AG08396 (cell line): ENCODE measurements around the gene PDK3.

Source experiments
- DNase-seq: peaks from one replicate; pipeline ENCODE4 v3.0.0; 2012; ENCODE audit warnings: low spot score, mixed read lengths

Gene PDK3

DNA sequence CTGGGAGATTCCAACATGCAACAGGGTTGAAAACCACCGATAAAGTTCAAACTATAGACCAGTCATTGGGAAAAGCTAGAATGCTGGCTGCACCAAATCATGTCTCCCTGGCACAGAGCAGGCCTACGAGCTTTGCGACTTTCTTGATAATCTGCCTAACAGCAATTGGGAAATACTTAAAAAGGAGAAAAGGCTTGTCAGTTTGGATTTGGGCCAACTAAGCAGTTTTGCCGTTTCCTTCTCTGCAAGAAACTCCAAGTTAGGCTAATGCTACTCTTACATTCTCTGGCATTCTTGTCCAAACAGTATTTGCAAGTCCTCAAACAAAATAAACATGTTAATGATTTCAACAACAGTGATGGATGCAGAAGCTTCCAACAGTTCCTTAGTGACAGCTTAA, 87.9 kb downstream of the PDK3 start:
- no peak for DNase-seq

- no peak for DNase-seq
Measured at GRCh38 chrX:24561121-24561520, 96.0 kb downstream of the PDK3 start.

GRCh38 chrX:24563291-24564010, 98.4 kb downstream of the PDK3 start:
- no peak for DNase-seq

GRCh38 chrX:24566240-24566639, 101.2 kb downstream of the PDK3 start:
- DNase-seq, result no peak

DNA sequence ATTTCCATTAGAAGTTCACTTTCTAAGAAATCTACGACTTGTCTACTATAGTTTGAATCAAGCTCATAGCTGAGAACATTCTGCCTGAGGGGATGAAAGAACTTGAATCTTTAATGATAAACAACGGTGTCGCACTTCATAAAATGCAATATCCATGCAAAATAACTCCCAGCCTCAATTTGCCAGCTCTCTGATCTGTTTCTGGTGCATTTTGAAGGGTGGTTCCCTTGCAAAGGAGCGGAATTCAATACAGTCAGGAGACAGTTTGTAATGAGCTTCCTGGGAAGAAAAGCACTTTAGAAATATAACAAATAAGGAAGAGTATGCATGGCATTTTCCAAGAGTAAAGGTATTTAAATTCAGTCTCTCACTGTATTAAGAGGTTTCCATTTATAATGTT, 102.1 kb downstream of the PDK3 start:
- no peak for DNase-seq

DNA sequence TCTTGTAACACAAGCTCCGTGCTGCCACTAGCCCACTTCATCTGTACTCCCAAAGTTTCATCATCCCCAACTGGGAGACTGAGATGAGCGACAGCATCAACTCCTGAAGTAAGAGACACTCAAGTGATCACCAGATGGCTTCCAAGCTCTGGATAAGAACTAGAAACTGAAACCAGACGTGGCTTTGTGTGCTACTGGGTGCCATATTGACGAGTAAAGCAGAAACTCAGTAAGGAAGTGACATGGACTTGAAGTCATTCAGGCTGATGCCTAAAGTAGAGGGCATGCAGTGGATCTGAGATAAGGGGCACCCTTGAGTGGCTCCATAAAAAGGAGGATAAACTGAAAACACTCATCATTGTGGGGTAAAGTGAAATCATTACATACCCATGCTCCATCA, 109.7 kb downstream of the PDK3 start:
- DNase-seq, result no peak

GRCh38 chrX:24575496-24575895, 110.4 kb downstream of the PDK3 start:
- no peak for DNase-seq

GRCh38 chrX:24577091-24577490, 112.0 kb downstream of the PDK3 start:
- DNase-seq, result no peak
